ENCODE results near the gene ERF.

The ERF gene

GRCh38 chr19:42200116-42200715 is 54.7 kb downstream of the ERF start:
- Histone ChIP-seq H3K9me3 (ENCODE audit: control insufficient read depth, insufficient read depth, low read length) (no peaks in the 10 kb centered on the region), H3F3A (ENCODE audit: control insufficient read depth, insufficient read depth) (peaks cover 11% of the 10 kb centered on the region), H3K27ac (ENCODE audit: low read depth, low read length) (peak overlapping the region; percentile 66), H3K4me2 (ENCODE audit: low read length) (peak overlapping the region; percentile 79), H3K36me3 (ENCODE audit: control insufficient read depth, low read length) (peaks cover 86% of the 10 kb centered on the region), H3K27me3 (ENCODE audit: control insufficient read depth, low read length) (no peaks in the 10 kb centered on the region), H3K4me1 (ENCODE audit: control insufficient read depth, low read length) (peaks cover 66% of the 10 kb centered on the region), H4K20me1 (ENCODE audit: control insufficient read depth, insufficient read depth, low read depth, low read length) (peaks cover 6% of the 10 kb centered on the region; the same call in 1 of the 2 replicates), H3K4me3 (ENCODE audit: low read length) (peak overlapping the region; percentile 58), H3K9me2 (replicated peaks; ENCODE audit: control insufficient read depth, low read length) (no peaks in the 10 kb centered on the region), H3K79me2 (ENCODE audit: control insufficient read depth, low read length) (peaks cover 48% of the 10 kb centered on the region)
- TF ChIP-seq CTCF (IDR thresholded peaks at IDR 0.05; ENCODE audit: low read depth, low read length, poor library complexity, severe bottlenecking) = no peak
- no peak for TF ChIP-seq EZH2phosphoT487 (IDR thresholded peaks at IDR 0.05; ENCODE audit: borderline replicate concordance, low read length)

- peaks cover 81% of the 10 kb centered on the region for H3K36me3 ChIP-seq (ENCODE audit: control insufficient read depth, low read length)
- TF ChIP-seq CTCF (IDR thresholded peaks at IDR 0.05; ENCODE audit: low read depth, low read length, poor library complexity, severe bottlenecking) = peak; percentile 71
- TF ChIP-seq EZH2phosphoT487 (IDR thresholded peaks at IDR 0.05; ENCODE audit: borderline replicate concordance, low read length) = no peak
Observed at GRCh38 chr19:42199440-42200115, 55.4 kb downstream of the ERF start.

DNA sequence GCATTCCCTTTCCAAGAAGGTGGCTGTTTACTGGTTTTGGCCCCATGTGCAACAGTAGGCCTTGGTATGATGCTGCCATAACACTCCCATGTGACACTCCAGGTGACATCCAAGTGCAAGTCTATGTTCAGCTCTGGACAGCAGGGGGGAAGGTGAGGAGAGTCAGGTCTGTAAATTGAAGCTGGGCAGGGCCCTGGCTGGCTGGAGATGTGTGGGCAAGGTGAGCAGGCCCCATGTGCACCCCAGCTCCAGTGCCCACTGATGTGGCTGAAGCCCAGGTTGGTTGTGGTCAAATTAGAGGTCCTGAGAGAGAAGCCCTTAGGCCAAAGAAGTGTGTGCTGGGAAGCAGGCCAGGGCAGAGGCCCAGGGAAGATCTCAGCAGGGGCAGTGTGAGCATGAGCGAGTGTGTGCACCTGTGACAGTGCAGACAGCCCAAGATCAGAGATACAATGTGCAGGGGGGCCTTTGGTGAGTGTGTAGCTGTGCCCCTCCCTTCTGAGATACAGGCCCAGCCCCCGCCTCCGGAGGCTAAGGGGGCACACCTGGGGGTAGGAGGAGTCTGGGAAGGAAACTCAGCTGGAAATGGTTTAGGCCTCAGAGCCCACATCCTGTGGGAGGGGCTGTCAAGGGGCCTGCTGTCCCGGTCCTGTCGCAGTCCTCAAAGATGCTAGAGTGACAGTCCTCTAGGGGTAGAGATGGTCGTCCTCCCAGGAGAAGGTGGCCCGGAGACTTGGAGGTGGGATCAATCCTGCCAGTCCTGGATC is 56.1 kb downstream of the ERF start:
- Histone ChIP-seq H3K27me3 (ENCODE audit: control insufficient read depth, low read length) (no peaks in the 10 kb centered on the region), H3K4me3 (ENCODE audit: low read length) (peak overlapping the region; percentile 58), H3F3A (ENCODE audit: control insufficient read depth, insufficient read depth) (peaks cover 14% of the 10 kb centered on the region), H3K79me2 (ENCODE audit: control insufficient read depth, low read length) (peaks cover 47% of the 10 kb centered on the region), H3K9me3 (ENCODE audit: control insufficient read depth, insufficient read depth, low read length) (no peaks in the 10 kb centered on the region), H3K9me2 (replicated peaks; ENCODE audit: control insufficient read depth, low read length) (no peaks in the 10 kb centered on the region), H3K4me2 (ENCODE audit: low read length) (peak overlapping the region; percentile 79), H3K36me3 (ENCODE audit: control insufficient read depth, low read length) (peaks cover 75% of the 10 kb centered on the region), H4K20me1 (ENCODE audit: control insufficient read depth, insufficient read depth, low read depth, low read length) (peaks cover 6% of the 10 kb centered on the region; the same call in 1 of the 2 replicates), H3K4me1 (ENCODE audit: control insufficient read depth, low read length) (peaks cover 64% of the 10 kb centered on the region), H3K27ac (ENCODE audit: low read depth, low read length) (peak overlapping the region; percentile 66)
- TF ChIP-seq CTCF (IDR thresholded peaks at IDR 0.05; ENCODE audit: low read depth, low read length, poor library complexity, severe bottlenecking) = no peak
- TF ChIP-seq EZH2phosphoT487 (IDR thresholded peaks at IDR 0.05; ENCODE audit: borderline replicate concordance, low read length) = no peak

More at GRCh38 chr19:42199440-42200115, 55.4 kb downstream of the ERF start:
- H3K27ac ChIP-seq (ENCODE audit: low read depth, low read length) = peak overlapping the region; percentile 66
- H3K4me1 ChIP-seq (ENCODE audit: control insufficient read depth, low read length) = peaks cover 66% of the 10 kb centered on the region
- H3K4me3 ChIP-seq (ENCODE audit: low read length) = peak overlapping the region; percentile 58
- H3K4me2 ChIP-seq (ENCODE audit: low read length) = peak overlapping the region; percentile 79
- no peaks in the 10 kb centered on the region for H3K9me3 ChIP-seq (ENCODE audit: control insufficient read depth, insufficient read depth, low read length)
- peaks cover 6% of the 10 kb centered on the region; the same call in 1 of the 2 replicates for H4K20me1 ChIP-seq (ENCODE audit: control insufficient read depth, insufficient read depth, low read depth, low read length)
- no peaks in the 10 kb centered on the region for H3K9me2 ChIP-seq (replicated peaks; ENCODE audit: control insufficient read depth, low read length)
- H3F3A ChIP-seq (ENCODE audit: control insufficient read depth, insufficient read depth) = peaks cover 11% of the 10 kb centered on the region
- no peaks in the 10 kb centered on the region for H3K27me3 ChIP-seq (ENCODE audit: control insufficient read depth, low read length)
- peaks cover 48% of the 10 kb centered on the region for H3K79me2 ChIP-seq (ENCODE audit: control insufficient read depth, low read length)

All from DOHH2 (cell line).